ENCODE results near the gene CENPX.
A peak's percentile ranks its signal among the peaks of the same experiment; 100 is the strongest.
"Not testable (repeated sequence)": the region's sequence is repeated elsewhere in the genome, so short reads cannot be mapped to it uniquely, and the experiment has no call there.

CENPX gene

DNA sequence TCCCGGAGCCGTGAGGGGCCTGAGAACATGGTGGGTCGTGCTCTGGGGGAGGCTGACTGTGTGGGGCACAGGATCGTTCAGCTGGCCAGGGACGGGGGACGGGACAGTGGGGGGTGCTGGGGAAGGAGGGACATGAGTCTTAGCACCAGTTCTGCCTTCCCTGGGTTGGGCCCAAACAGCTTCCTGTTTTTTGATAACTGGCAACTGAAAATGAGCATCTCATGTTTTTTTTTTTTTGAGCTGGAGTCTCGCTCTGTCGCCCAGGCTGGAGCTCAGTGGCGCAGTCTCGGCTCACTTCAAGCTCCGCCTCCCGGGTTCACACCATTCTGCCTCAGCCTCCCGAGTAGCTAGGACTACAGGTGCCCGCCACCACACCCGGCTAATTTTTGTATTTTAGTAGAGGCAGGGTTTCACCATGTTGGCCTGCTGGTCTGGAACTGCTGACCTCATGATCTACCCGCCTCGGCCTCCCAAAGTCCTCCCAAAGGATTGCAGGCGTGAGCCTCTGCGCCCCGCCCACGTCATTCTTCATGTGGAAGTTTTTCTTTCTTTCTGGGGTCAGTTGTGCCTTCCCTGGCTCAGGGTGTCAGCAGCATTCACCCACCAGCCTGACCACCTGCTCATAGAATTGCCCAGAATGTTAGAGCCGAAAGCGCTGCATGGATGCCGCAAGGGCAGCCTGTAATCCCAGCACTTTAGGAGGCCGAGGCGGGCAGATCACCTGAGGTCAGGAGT is 38.9 kb downstream of the CENPX start:
- no peak overlapping the region for H3K4me3 ChIP-seq (ENCODE audit: low read depth, low read length)
- TF ChIP-seq, protein P1, sequence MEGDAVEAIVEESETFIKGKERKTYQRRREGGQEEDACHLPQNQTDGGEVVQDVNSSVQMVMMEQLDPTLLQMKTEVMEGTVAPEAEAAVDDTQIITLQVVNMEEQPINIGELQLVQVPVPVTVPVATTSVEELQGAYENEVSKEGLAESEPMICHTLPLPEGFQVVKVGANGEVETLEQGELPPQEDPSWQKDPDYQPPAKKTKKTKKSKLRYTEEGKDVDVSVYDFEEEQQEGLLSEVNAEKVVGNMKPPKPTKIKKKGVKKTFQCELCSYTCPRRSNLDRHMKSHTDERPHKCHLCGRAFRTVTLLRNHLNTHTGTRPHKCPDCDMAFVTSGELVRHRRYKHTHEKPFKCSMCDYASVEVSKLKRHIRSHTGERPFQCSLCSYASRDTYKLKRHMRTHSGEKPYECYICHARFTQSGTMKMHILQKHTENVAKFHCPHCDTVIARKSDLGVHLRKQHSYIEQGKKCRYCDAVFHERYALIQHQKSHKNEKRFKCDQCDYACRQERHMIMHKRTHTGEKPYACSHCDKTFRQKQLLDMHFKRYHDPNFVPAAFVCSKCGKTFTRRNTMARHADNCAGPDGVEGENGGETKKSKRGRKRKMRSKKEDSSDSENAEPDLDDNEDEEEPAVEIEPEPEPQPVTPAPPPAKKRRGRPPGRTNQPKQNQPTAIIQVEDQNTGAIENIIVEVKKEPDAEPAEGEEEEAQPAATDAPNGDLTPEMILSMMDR (IDR thresholded peaks at IDR 0.05; ENCODE audit: low read depth, low read length) = no peak
- no peak for DNase-seq
- H3K9me3 ChIP-seq = no peaks in the 10 kb centered on the region
- H3K27me3 ChIP-seq = no peaks in the 10 kb centered on the region
- H3K4me1 ChIP-seq = no peaks in the 10 kb centered on the region
- peaks cover 32% of the 10 kb centered on the region for H3K36me3 ChIP-seq

DNA sequence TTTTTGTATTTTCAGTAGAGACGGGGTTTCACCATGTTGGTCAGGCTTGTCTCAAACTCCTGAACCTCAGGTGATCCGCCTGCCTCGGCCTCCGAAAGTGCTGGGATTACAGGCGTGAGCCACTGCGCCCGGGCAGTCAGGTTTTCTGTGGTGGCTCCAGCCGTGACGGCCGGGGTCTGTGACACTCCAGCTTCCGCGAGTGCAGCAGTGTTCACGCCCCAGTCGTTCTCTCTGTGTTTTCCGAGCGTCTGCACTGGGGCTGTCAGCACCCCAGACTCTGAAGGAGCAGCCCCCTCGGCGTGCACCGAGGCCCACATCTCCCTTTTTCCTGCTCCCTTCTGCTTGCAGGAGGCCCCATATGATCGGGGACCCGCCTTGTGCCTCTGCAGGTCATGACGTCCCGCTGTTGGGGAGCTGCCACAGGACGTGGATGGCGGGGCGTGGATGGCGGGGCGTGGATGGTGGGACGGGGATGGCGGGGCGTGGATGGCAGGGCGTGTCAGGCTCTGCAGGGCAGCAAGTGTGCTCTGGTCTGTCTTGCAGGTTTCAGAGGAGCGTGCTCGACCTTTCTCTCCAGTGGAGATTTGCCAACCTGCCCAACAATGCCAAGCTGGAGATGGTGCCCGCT is 39.6 kb downstream of the CENPX start:
- H3K4me1 ChIP-seq = no peaks in the 10 kb centered on the region
- peaks cover 32% of the 10 kb centered on the region for H3K36me3 ChIP-seq
- no peak for DNase-seq
- no peaks in the 10 kb centered on the region for H3K9me3 ChIP-seq
- H3K27me3 ChIP-seq = no peaks in the 10 kb centered on the region
- TF ChIP-seq, protein P1 (IDR thresholded peaks at IDR 0.05; ENCODE audit: low read depth, low read length) = no peak
- H3K4me3 ChIP-seq (ENCODE audit: low read depth, low read length) = no peak overlapping the region

DNA sequence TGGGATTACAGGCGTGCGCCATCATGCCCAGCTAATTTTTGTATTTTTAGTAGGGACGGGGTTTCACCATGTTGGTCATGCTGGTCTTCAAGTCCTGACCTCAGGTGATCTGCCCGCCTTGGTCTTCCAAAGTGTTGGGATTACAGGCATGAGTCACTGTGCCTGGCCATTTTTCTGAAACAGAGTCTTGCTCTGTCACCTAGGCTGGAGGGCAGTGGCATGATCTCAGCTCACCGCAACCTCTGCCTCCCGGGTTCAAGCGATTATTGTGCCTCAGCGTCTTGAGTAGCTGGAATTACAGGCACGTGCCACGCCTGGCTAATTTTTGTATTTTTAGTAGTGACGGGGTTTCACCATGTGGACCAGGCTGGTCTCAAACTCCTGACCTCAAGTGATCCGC is 41.2 kb downstream of the CENPX start:
- not testable (repeated sequence) for DNase-seq; H3K27me3 ChIP-seq; H3K4me3 ChIP-seq (ENCODE audit: low read depth, low read length); H3K4me1 ChIP-seq; H3K9me3 ChIP-seq
- peaks cover 32% of the 10 kb centered on the region for H3K36me3 ChIP-seq

DNA sequence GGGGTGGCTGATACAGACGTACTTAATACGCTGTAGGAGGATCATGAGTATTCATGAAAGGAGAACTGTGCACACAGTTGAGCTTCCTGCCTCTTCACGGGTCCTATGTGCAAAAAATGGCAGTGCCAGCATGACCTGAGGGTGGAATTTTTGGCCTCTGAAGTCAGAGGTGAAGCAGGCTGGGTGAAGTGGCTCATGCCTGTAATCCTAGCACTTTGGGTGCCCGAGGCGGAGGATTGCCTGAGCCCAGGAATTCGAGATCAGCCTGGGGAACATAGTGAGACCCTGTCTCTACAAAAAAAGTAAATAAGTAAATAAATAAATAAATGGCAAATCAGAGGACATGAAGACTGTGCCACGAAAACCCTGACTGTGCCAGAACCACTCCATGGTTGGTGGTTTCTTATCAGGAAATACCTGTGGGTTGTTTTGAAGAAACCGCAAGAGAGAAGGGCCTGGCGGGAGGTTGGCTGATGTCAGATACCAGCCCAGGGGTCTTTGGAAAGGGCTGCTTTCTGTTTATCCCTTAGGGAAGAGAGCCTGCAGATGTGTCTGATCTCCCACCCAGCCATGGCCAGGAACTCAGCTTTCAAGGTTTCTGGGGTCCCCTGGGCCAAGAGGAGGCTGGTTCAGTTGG is 41.9 kb downstream of the CENPX start:
- H3K4me3 ChIP-seq (ENCODE audit: low read depth, low read length) = no peak overlapping the region
- TF ChIP-seq, protein P1 (IDR thresholded peaks at IDR 0.05; ENCODE audit: low read depth, low read length) = no peak
- H3K4me1 ChIP-seq = peaks cover 9% of the 10 kb centered on the region
- H3K36me3 ChIP-seq = peaks cover 27% of the 10 kb centered on the region
- DNase-seq = no peak
- no peaks in the 10 kb centered on the region for H3K27me3 ChIP-seq
- peaks cover 6% of the 10 kb centered on the region; the same call in 1 of the 2 replicates for H3K9me3 ChIP-seq

DNA sequence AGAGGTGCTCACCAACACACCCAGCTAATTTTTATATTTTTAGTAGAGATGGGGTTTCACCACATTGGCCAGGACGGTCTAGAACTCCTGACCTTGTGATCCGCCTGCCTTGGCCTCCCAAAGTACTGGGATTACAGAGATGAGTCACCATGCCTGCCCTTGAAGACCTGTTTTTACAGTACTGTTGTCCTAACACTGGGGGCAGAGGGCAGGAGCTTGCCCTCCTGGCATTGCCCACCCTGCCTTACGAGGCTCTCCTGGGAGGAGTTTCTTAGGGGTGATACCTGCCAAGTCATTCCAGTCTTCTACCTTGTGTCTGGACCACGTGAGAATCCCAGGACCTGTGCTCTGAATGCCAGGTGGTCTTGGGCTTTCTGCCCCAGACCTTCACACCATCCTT is 42.6 kb downstream of the CENPX start:
- TF ChIP-seq, protein P1 (IDR thresholded peaks at IDR 0.05; ENCODE audit: low read depth, low read length) = no peak
- Histone ChIP-seq H3K27me3 (no peaks in the 10 kb centered on the region), H3K36me3 (peaks cover 20% of the 10 kb centered on the region), H3K9me3 (peaks cover 6% of the 10 kb centered on the region; the same call in 1 of the 2 replicates), H3K4me3 (ENCODE audit: low read depth, low read length) (no peak overlapping the region), H3K4me1 (peaks cover 9% of the 10 kb centered on the region)
- DNase-seq = no peak

DNA sequence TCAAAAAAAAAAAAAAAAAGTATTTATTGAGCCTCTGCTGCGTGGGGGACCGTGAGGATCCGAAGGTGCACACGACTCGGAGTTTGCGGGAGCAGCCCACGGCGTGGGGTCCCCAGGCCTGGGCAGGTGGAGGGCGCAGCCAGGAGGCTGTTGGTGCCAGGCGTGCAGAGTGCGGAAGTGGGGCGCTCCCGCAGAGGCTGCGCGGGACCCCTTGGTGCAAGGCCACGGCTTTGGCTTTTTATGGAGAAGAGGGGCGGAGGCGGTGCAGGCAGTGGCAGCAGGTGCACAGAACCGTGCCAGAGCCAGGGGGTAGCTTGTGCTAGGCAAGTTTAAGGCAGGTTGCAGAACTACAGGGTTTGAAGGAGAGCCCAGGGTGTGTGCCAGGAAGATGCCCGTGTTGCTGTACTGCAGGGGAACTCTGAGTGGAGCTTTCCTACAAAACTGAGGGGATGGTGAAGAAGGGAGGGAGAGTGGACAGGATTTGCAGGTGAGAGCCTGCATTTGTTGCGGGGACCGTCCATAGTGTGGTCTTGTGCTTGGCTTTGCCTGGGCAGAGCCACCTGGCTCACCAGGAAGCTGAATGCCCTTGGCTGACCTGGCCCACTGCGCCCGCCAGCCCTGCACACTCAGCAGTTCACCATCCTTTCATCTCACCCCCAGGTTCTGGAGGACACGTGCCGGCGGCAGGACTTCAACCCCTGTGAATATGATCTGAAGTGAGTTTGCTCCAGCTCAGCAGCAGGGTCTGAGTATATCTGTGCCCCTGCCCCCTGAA is 44.0 kb downstream of the CENPX start:
- peak overlapping the region; percentile 84 for H3K4me3 ChIP-seq (ENCODE audit: low read depth, low read length)
- DNase-seq = no peak
- peaks cover 13% of the 10 kb centered on the region for H3K36me3 ChIP-seq
- TF ChIP-seq, protein P1 (IDR thresholded peaks at IDR 0.05; ENCODE audit: low read depth, low read length) = no peak
- H3K4me1 ChIP-seq = peaks cover 9% of the 10 kb centered on the region
- H3K9me3 ChIP-seq = peaks cover 6% of the 10 kb centered on the region; the same call in 1 of the 2 replicates
- H3K27me3 ChIP-seq = no peaks in the 10 kb centered on the region

Measured in BE2C (cell line).